Ishikawa (cell line): ENCODE measurements around the gene C1GALT1C1.

Source experiments
- CEBPB ChIP-seq: IDR thresholded peaks from 2 replicates; pipeline ENCODE4 v1.6.1; 2012
- CREB1 ChIP-seq: IDR thresholded peaks from 2 replicates; pipeline ENCODE4 v1.6.1; 2012; ENCODE audit warnings: low read depth
- EGR1 ChIP-seq: IDR thresholded peaks from 2 replicates; pipeline ENCODE4 v1.6.1; 2012
- EP300 ChIP-seq: IDR thresholded peaks from 2 replicates; pipeline ENCODE4 v1.6.1; 2012; ENCODE audit warnings: borderline replicate concordance
- FOXM1 ChIP-seq: IDR thresholded peaks from 2 replicates; pipeline ENCODE4 v1.6.1; 2012; ENCODE audit warnings: low read depth, borderline replicate concordance
- NFIC ChIP-seq: IDR thresholded peaks from 2 replicates; pipeline ENCODE4 v1.6.1; 2012
- RAD21 ChIP-seq: IDR thresholded peaks from 2 replicates; pipeline ENCODE4 v1.6.1; 2012; ENCODE audit warnings: low read depth
- TCF12 ChIP-seq: IDR thresholded peaks from 2 replicates; pipeline ENCODE4 v1.6.1; 2012; ENCODE audit warnings: low read depth
- TEAD4 ChIP-seq: IDR thresholded peaks from 2 replicates; pipeline ENCODE4 v1.6.1; 2012
- YY1 ChIP-seq: IDR thresholded peaks from 2 replicates; pipeline ENCODE4 v1.6.1; 2012; ENCODE audit warnings: low read depth
- TF ChIP-seq, protein P1 (sequence below): IDR thresholded peaks from 2 replicates; pipeline ENCODE4 v1.6.1; 2012; ENCODE audit warnings: low read depth, mild to moderate bottlenecking
- TF ChIP-seq, protein P2 (sequence below): IDR thresholded peaks from 2 replicates; pipeline ENCODE4 v1.6.1; 2012
- TF ChIP-seq, protein P3 (sequence below): IDR thresholded peaks from 2 replicates; pipeline ENCODE4 v1.6.1; 2012

DNA sequence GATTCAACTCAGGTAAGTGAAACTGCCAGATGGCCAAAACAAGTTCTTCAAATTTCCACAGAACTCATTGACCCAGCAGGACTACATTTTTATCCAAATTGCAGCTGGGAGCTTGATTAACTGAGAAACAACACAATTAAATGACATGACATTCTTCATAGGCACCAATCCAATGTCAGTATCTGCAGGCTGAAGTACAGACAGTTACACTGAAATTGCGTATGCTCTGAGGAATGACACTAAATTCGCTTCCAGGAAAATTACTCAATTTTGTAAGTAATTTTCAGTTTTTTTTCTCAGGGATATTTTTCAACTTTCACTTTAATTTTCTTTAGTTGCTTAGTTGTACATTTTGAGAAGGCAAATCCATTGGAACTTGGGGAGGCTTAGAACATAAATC, 4.5 kb downstream of the C1GALT1C1 start:
- TF ChIP-seq, protein P1, sequence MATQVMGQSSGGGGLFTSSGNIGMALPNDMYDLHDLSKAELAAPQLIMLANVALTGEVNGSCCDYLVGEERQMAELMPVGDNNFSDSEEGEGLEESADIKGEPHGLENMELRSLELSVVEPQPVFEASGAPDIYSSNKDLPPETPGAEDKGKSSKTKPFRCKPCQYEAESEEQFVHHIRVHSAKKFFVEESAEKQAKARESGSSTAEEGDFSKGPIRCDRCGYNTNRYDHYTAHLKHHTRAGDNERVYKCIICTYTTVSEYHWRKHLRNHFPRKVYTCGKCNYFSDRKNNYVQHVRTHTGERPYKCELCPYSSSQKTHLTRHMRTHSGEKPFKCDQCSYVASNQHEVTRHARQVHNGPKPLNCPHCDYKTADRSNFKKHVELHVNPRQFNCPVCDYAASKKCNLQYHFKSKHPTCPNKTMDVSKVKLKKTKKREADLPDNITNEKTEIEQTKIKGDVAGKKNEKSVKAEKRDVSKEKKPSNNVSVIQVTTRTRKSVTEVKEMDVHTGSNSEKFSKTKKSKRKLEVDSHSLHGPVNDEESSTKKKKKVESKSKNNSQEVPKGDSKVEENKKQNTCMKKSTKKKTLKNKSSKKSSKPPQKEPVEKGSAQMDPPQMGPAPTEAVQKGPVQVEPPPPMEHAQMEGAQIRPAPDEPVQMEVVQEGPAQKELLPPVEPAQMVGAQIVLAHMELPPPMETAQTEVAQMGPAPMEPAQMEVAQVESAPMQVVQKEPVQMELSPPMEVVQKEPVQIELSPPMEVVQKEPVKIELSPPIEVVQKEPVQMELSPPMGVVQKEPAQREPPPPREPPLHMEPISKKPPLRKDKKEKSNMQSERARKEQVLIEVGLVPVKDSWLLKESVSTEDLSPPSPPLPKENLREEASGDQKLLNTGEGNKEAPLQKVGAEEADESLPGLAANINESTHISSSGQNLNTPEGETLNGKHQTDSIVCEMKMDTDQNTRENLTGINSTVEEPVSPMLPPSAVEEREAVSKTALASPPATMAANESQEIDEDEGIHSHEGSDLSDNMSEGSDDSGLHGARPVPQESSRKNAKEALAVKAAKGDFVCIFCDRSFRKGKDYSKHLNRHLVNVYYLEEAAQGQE: no peak
- TF ChIP-seq, protein P2, sequence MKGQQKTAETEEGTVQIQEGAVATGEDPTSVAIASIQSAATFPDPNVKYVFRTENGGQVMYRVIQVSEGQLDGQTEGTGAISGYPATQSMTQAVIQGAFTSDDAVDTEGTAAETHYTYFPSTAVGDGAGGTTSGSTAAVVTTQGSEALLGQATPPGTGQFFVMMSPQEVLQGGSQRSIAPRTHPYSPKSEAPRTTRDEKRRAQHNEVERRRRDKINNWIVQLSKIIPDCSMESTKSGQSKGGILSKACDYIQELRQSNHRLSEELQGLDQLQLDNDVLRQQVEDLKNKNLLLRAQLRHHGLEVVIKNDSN: no peak
- TF ChIP-seq RAD21 (no peak), TEAD4 (no peak), CEBPB (no peak), YY1 (no peak), EP300 (no peak), CREB1 (no peak), NFIC (no peak), EGR1 (no peak), TCF12 (no peak), FOXM1 (no peak)
- TF ChIP-seq, protein P3, sequence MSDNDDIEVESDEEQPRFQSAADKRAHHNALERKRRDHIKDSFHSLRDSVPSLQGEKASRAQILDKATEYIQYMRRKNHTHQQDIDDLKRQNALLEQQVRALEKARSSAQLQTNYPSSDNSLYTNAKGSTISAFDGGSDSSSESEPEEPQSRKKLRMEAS: no peak
